SK-N-SH (cell line): ENCODE results near the gene B3GAT3. TPM values are rescaled to one million over a fixed set of nuclear protein-coding genes. Genes with fewer than 3 reads are reported as not detected.

Experiments
- CTCF ChIA-PET: fragments of 300-600, 350-600 bp; formaldehyde crosslinking; extraction: SDS; loops from one replicate; lab custom pipeline; 2021; lab: Yijun Ruan, JAX
- POLR2A ChIA-PET: fragments of 350-600 bp; sonication (Branson Sonifier 250); formaldehyde crosslinking; extraction: SDS; loops from one replicate; lab custom pipeline; 2020; ENCODE audit warnings: antibody characterized with exemption, inconsistent platforms; lab: Yijun Ruan, JAX
- DNase-seq: peaks from one replicate; pipeline ENCODE4 v3.0.0; 2012
- H2AFZ ChIP-seq: fragments of 200-600 bp; sonication (generic); 2 replicates; pipeline ENCODE4 v1.8.1; 2016; ENCODE audit warnings: antibody characterized with exemption, mild to moderate bottlenecking, low read depth
- H3F3A ChIP-seq: fragments of 200-600 bp; sonication (generic); replicated peaks from 2 replicates; pipeline ENCODE3; 2016; ENCODE audit warnings: antibody characterized with exemption, mild to moderate bottlenecking; ENCODE audit not compliant: insufficient read depth
- H3K27ac ChIP-seq, 2 experiments: fragments of 200-500 bp in 1 of 2; fragments of 200-600 bp in 1 of 2; sonication (Bioruptor generic) in 1 of 2; sonication (generic), shearing (Covaris generic) in 1 of 2; 2 replicates each; pipeline versions ENCODE4 v1.5.1 to v1.6.1; 2014 to 2016; ENCODE audit warnings: low read depth in 2 of 2, inconsistent platforms in 1 of 2, low read length in 1 of 2, mild to moderate bottlenecking in 1 of 2, mixed read lengths in 1 of 2
- H3K27me3 ChIP-seq: fragments of 200-600 bp; sonication (generic), shearing (Covaris generic); 2 replicates; pipeline ENCODE4 v1.6.1; 2016; ENCODE audit warnings: mixed run types; ENCODE audit not compliant: insufficient read depth
- H3K36me3 ChIP-seq, 2 experiments: fragments of 200-500 bp in 1 of 2; fragments of 200-600 bp in 1 of 2; sonication (Bioruptor generic) in 1 of 2; sonication (generic) in 1 of 2; replicated peaks in 1 of 2; 2 replicates each; pipeline versions ENCODE3 to v1.5.1; 2014 to 2016; ENCODE audit warnings: low read length in 1 of 2, mild to moderate bottlenecking in 1 of 2; ENCODE audit not compliant: insufficient read depth in 2 of 2, control insufficient read depth in 1 of 2
- H3K4me1 ChIP-seq, 2 experiments: fragments of 200-500 bp in 1 of 2; fragments of 200-600 bp in 1 of 2; sonication (Bioruptor generic) in 1 of 2; sonication (generic), shearing (Covaris generic) in 1 of 2; 2 replicates each; pipeline versions ENCODE4 v1.5.1 to v1.6.1; 2014 to 2016; ENCODE audit warnings: low read depth in 1 of 2, low read length in 1 of 2, mixed run types in 1 of 2; ENCODE audit not compliant: insufficient read depth in 2 of 2, control insufficient read depth in 1 of 2
- H3K4me2 ChIP-seq: fragments of 200-600 bp; sonication (generic), shearing (Covaris generic); 2 replicates; pipeline ENCODE4 v1.6.1; 2017; ENCODE audit warnings: mixed run types
- H3K4me3 ChIP-seq, 2 experiments: fragments of 200-500 bp in 1 of 2; fragments of 200-600 bp in 1 of 2; sonication (Bioruptor generic) in 1 of 2; sonication (generic), shearing (Covaris generic) in 1 of 2; 2 replicates each; pipeline versions ENCODE4 v1.5.1 to v1.8.1; 2014 to 2016; ENCODE audit warnings: low read depth in 2 of 2, inconsistent platforms in 1 of 2, low read length in 1 of 2, mild to moderate bottlenecking in 1 of 2, mixed read lengths in 1 of 2, moderate library complexity in 1 of 2
- H3K79me2 ChIP-seq: fragments of 200-600 bp; sonication (generic); 2 replicates; pipeline ENCODE4 v1.8.1; 2017; ENCODE audit warnings: mild to moderate bottlenecking; ENCODE audit not compliant: insufficient read depth
- H3K9ac ChIP-seq: fragments of 200-600 bp; sonication (generic); 2 replicates; pipeline ENCODE4 v1.6.1; 2017; ENCODE audit warnings: mixed run types
- H3K9me2 ChIP-seq: fragments of 200-600 bp; sonication (generic); 2 replicates; pipeline ENCODE4 v1.6.1; 2017; ENCODE audit warnings: mixed run types
- H3K9me3 ChIP-seq: fragments of 200-600 bp; sonication (generic); 2 replicates; pipeline ENCODE4 v1.6.1; 2017; ENCODE audit warnings: mixed run types, mild to moderate bottlenecking, moderate library complexity
- H4K20me1 ChIP-seq: fragments of 200-600 bp; sonication (generic); 2 replicates; pipeline ENCODE4 v1.6.1; 2017; ENCODE audit warnings: mild to moderate bottlenecking, mixed run types; ENCODE audit not compliant: insufficient read depth
- CHD2 ChIP-seq: fragments of 150-350 bp; IDR thresholded peaks from 2 replicates; pipeline ENCODE4 v1.6.1; 2018; ENCODE audit warnings: low read length; ENCODE audit not compliant: partially characterized antibody
- MAX ChIP-seq: IDR thresholded peaks from 2 replicates; pipeline ENCODE4 v1.4.0; 2012; ENCODE audit warnings: low read depth
- MXI1 ChIP-seq: IDR thresholded peaks from 2 replicates; pipeline ENCODE4 v1.6.1; 2012; ENCODE audit warnings: mild to moderate bottlenecking, low read depth, low read length, improper control_type of control experiment
- NRF1 ChIP-seq: IDR thresholded peaks from 2 replicates; pipeline ENCODE4 v1.6.1; 2012; ENCODE audit warnings: low read depth, mild to moderate bottlenecking, low read length
- SMC3 ChIP-seq: IDR thresholded peaks from 2 replicates; pipeline ENCODE4 v1.6.1; 2012; ENCODE audit warnings: low read depth, low read length, improper control_type of control experiment
- USF1 ChIP-seq: IDR thresholded peaks from 2 replicates; pipeline ENCODE4 v1.4.0; 2012; ENCODE audit warnings: low read depth, borderline replicate concordance
- USF2 ChIP-seq: fragments of 150-350 bp; IDR thresholded peaks from 2 replicates; pipeline ENCODE4 v1.6.1; 2017; ENCODE audit warnings: antibody characterized with exemption, low read length, low read depth, borderline replicate concordance
- YY1 ChIP-seq: IDR thresholded peaks from 2 replicates; pipeline ENCODE4 v1.4.0; 2012; ENCODE audit warnings: low read depth, mild to moderate bottlenecking
- WGBS: methylation state at CpG from one replicate; pipeline ENCODE4 v1.1.6; 2017; ENCODE audit warnings: low lambda C conversion rate; 5-methylcytosine and 5-hydroxymethylcytosine counted together
- polyA plus RNA-seq, 3 experiments: library from polyadenylated mRNA; depleted of rRNA; stranded (reverse); fragments of >200 nt; gene quantifications; 2 replicates each; pipeline ENCODE4 v1.2.3, GENCODE V29; 2012
- TF ChIP-seq, protein P1 (sequence below): IDR thresholded peaks from 2 replicates; pipeline ENCODE4 v1.4.0; 2012; ENCODE audit warnings: low read depth, borderline replicate concordance

B3GAT3 gene
- polyA plus RNA-seq, 1 of the 3 experiments (the other 2 are of a cell fraction): 104 TPM

GRCh38 chr11:62600367-62601121, 21.2 kb downstream of the B3GAT3 start:
- POLR2A ChIA-PET: interaction anchor here (1.5 to 4.2 kb wide), 4 partner anchors 9 to 65 kb away, joined by 5 to 59 read pairs (median 18); partner anchors contain the start of genes C11orf98, CSKMT, EEF1G and EML3
- 1% methylated on average over 18 of the region's 26 CpGs for WGBS
- Histone ChIP-seq H3K4me1 (peaks cover 12 to 23% of the 10 kb centered on the region in 2 experiments; a peak in 3 of 4 replicates), H3K79me2 (peaks cover 55% of the 10 kb centered on the region), H3K4me3 (peak overlapping the region; percentile 70 to 96), H2AFZ (no peak overlapping the region), H3K27ac (peak overlapping the region; percentile 87 to 93), H3K4me2 (peak overlapping the region; percentile 95), H3K9ac (peak overlapping the region; percentile 99), H3K9me3 (no peaks in the 10 kb centered on the region), H3K27me3 (no peaks in the 10 kb centered on the region), H4K20me1 (no peaks in the 10 kb centered on the region), H3K9me2 (no peaks in the 10 kb centered on the region), H3F3A (peaks cover 25% of the 10 kb centered on the region), H3K36me3 (peaks cover 40 to 43% of the 10 kb centered on the region in 2 experiments)
- CTCF ChIA-PET: interaction anchor here (2.2 to 3.2 kb wide), 2 partner anchors 8 to 12 kb away, joined by 11 to 23 read pairs; partner anchors contain the start of genes EML3, ROM1 and TUT1
- TF ChIP-seq USF1 (no peak), MXI1 (peak; percentile 9; the same call in 1 of the 2 replicates), SMC3 (no peak)
- DNase-seq: no peak

DNA sequence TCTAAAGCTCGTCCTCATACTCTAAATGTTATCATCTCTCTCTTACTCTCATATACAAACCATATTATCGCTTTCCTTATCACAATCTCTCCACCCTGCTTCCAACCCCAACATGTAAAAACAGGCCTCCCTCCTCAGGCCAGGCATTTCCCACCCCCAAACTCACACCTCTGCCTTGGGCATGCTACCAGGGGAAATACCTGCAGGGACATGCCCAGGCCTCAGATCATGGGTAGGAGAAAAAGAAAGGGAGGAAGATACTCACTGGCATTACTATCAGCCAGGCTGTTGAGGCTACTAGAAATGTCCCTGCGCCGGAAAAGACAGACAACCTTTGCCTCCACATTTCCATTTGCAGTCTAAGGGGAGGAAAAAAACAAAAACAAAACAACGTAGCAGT, 21.9 kb downstream of the B3GAT3 start:
- ChIA-PET CTCF (interaction anchor here (0.7 to 3.2 kb wide), 3 partner anchors 8 to 205 kb away, joined by 4 to 23 read pairs (median 11); partner anchors contain the start of genes EML3, ROM1 and TUT1), POLR2A (interaction anchor here (1.0 to 4.2 kb wide), 7 partner anchors 8 to 154 kb away, joined by 3 to 59 read pairs (median 4); partner anchors contain the start of genes C11orf98, CSKMT, INTS5 and TUT1)
- DNase-seq: no peak
- TF ChIP-seq MAX: no peak
- TF ChIP-seq, protein P1, sequence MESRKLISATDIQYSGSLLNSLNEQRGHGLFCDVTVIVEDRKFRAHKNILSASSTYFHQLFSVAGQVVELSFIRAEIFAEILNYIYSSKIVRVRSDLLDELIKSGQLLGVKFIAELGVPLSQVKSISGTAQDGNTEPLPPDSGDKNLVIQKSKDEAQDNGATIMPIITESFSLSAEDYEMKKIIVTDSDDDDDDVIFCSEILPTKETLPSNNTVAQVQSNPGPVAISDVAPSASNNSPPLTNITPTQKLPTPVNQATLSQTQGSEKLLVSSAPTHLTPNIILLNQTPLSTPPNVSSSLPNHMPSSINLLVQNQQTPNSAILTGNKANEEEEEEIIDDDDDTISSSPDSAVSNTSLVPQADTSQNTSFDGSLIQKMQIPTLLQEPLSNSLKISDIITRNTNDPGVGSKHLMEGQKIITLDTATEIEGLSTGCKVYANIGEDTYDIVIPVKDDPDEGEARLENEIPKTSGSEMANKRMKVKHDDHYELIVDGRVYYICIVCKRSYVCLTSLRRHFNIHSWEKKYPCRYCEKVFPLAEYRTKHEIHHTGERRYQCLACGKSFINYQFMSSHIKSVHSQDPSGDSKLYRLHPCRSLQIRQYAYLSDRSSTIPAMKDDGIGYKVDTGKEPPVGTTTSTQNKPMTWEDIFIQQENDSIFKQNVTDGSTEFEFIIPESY: no peak
- peak; percentile 31; the same call in 1 of the 2 replicates for TF ChIP-seq MXI1
- TF ChIP-seq CHD2: no peak
- no peak for TF ChIP-seq NRF1
- no peak for TF ChIP-seq USF2
- TF ChIP-seq YY1: no peak
- peak overlapping the region; percentile 95 for H3K4me2 ChIP-seq
- peaks cover 43 to 44% of the 10 kb centered on the region in 2 experiments for H3K36me3 ChIP-seq
- peaks cover 12 to 23% of the 10 kb centered on the region in 2 experiments; a peak in 3 of 4 replicates for H3K4me1 ChIP-seq
- peaks cover 55% of the 10 kb centered on the region for H3K79me2 ChIP-seq
- no peaks in the 10 kb centered on the region for H4K20me1 ChIP-seq
- no peak overlapping the region for H2AFZ ChIP-seq
- no peaks in the 10 kb centered on the region for H3K9me3 ChIP-seq
- peak overlapping the region; percentile 99 for H3K9ac ChIP-seq
- peaks cover 26% of the 10 kb centered on the region for H3F3A ChIP-seq
- H3K27me3 ChIP-seq: no peaks in the 10 kb centered on the region
- peak overlapping the region; percentile 87 to 93 for H3K27ac ChIP-seq
- H3K9me2 ChIP-seq: no peaks in the 10 kb centered on the region
- peak overlapping the region; percentile 70 to 96 for H3K4me3 ChIP-seq
- 26% methylated on average over 5 of the region's 5 CpGs for WGBS
